ENCODE data around the gene COL6A5.
"Not testable (repeated sequence)": the region's sequence is repeated elsewhere in the genome, so short reads cannot be mapped to it uniquely, and the experiment has no call there.

The COL6A5 gene

DNA sequence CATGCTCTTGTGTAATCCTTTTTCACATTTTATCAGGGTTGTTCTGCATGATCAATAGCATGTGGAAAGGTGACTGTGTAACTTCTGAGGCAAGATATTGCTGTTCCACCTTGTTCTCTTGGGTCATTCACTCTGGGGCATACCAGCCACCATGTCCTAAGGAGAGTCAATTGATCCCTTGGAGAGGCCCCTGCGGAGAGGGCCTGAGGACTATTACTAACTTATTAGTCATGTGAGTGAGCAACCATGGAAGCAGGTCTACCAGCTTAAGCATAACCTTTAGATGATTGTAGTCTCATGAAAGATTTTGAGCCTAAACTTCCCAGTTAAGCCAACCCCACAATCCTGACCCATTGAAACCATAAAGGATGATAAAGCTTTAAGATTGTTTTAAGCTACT lies 22.0 kb upstream of the COL6A5 start:
- TF ChIP-seq, protein P1, sequence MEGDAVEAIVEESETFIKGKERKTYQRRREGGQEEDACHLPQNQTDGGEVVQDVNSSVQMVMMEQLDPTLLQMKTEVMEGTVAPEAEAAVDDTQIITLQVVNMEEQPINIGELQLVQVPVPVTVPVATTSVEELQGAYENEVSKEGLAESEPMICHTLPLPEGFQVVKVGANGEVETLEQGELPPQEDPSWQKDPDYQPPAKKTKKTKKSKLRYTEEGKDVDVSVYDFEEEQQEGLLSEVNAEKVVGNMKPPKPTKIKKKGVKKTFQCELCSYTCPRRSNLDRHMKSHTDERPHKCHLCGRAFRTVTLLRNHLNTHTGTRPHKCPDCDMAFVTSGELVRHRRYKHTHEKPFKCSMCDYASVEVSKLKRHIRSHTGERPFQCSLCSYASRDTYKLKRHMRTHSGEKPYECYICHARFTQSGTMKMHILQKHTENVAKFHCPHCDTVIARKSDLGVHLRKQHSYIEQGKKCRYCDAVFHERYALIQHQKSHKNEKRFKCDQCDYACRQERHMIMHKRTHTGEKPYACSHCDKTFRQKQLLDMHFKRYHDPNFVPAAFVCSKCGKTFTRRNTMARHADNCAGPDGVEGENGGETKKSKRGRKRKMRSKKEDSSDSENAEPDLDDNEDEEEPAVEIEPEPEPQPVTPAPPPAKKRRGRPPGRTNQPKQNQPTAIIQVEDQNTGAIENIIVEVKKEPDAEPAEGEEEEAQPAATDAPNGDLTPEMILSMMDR (conservative IDR thresholded peaks at IDR 0.05; ENCODE audit: low read depth), result no peak
- POLR2A ChIA-PET (ENCODE audit: low non-redundant PET), result no interaction called here
- CTCF ChIA-PET, result no interaction called here
- H3K27ac ChIP-seq, result no peak overlapping the region
- no peak for DNase-seq (ENCODE audit: low spot score)

GRCh38 chr3:130340766-130341165 lies 4.7 kb upstream of the COL6A5 start:
- TF ChIP-seq, protein P1 (conservative IDR thresholded peaks at IDR 0.05; ENCODE audit: low read depth), result no peak
- CTCF ChIA-PET, result no interaction called here
- POLR2A ChIA-PET (ENCODE audit: low non-redundant PET), result no interaction called here
- no peak for DNase-seq (ENCODE audit: low spot score)
- H3K27ac ChIP-seq, result no peak overlapping the region

GRCh38 chr3:130341388-130341787 lies 4.1 kb upstream of the COL6A5 start:
- no peak overlapping the region for H3K27ac ChIP-seq
- no peak for DNase-seq (ENCODE audit: low spot score)
- CTCF ChIA-PET, result no interaction called here
- TF ChIP-seq, protein P1 (conservative IDR thresholded peaks at IDR 0.05; ENCODE audit: low read depth), result no peak
- POLR2A ChIA-PET (ENCODE audit: low non-redundant PET), result no interaction called here

DNA sequence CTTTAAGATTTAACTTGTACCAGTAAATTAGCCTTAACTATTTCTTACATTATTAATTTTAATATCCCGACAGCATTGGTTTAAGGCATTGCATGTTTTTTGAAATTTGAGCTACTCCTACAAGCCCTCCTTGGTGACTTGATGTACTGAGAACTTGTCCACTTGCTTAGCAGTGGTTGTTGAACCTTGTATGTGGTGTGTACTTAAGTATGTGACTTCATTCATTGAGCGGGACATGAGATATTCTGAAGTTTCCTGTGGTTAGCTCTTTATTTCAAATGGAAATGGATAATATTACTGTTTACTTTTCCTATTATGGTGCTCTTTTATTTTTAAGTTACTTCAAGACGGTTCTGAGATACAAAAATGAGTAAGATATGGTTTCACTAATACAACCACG lies 3.6 kb upstream of the COL6A5 start:
- ChIA-PET POLR2A (ENCODE audit: low non-redundant PET) (no interaction called here), CTCF (no interaction called here)
- DNase-seq (ENCODE audit: low spot score), result no peak
- H3K27ac ChIP-seq, result no peak overlapping the region
- TF ChIP-seq, protein P1 (conservative IDR thresholded peaks at IDR 0.05; ENCODE audit: low read depth), result no peak

DNA sequence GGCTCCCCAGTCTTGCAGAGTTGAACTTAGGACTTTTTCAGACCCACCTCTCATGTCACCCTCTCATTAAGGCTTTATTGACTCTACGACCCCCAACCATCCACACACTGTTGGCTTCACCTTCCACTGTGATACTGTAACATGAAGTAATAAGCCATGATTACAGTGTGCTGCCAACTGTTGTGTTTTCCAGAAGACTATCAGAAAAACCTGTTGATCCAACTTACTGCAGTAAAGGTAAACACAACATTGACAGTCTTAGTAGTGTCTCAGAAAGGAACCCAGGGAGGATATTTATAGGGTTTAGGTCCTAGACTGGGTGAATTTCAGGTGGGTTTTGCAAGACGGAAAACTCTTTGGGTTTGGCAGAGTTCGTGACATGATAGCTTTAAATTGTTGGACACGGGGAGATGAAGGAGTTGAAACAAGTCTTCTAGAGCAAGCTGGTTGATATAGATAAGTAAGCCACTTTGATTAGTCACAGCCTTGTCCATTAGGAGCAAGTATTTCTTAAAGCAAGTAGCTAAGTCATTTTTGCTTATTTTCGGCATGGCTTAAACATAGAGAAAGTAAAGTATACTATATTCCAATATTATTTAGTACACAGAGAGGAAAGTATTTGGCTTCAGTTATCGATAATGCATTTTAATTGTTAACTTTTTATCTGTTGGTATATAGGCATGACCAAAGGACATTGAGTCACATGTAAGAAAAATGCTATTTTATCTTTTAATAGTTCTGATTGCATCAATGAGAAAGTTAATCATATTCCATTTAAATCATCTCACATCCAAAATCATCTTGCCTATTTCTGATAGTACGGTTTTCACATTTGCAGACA lies 2.4 kb upstream of the COL6A5 start:
- no peak for DNase-seq (ENCODE audit: low spot score)

DNA sequence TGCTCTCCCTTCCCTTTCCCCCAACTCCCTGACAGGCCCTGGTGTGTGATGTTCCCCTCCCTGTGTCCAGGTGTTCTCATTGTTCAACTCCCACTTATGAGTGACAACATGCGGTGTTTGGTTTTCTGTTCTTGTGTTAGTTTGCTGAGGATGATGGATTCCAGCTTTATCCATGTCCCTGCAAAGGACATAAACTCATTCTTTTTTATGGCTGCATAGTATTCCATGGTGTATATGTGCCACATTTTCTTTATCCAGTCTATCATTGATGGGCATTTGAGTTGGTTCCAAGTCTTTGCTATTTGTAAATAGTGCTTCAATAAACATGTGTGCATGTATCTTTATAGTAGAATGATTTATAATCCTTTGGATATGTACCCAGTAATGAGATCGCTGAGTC lies 2.8 kb downstream of the COL6A5 start:
- POLR2A ChIA-PET (ENCODE audit: low non-redundant PET); DNase-seq (ENCODE audit: low spot score); H3K27ac ChIP-seq; CTCF ChIA-PET: not testable (repeated sequence)

More for the DNA sequence above, 2.4 kb upstream of the COL6A5 start:
- TF ChIP-seq, protein P1 (conservative IDR thresholded peaks at IDR 0.05; ENCODE audit: low read depth), result no peak
- CTCF ChIA-PET, result no interaction called here
- no peak overlapping the region for H3K27ac ChIP-seq
- POLR2A ChIA-PET (ENCODE audit: low non-redundant PET), result no interaction called here

GRCh38 chr3:130354430-130354829 lies 9.0 kb downstream of the COL6A5 start:
- TF ChIP-seq, protein P1 (conservative IDR thresholded peaks at IDR 0.05; ENCODE audit: low read depth), result no peak
- H3K27ac ChIP-seq, result no peak overlapping the region
- ChIA-PET CTCF (no interaction called here), POLR2A (ENCODE audit: low non-redundant PET) (no interaction called here)
- no peak for DNase-seq (ENCODE audit: low spot score)

All from RWPE1 (cell line).